ENCODE data around the gene SENP7. TPM values are rescaled to one million over a fixed set of nuclear protein-coding genes. Genes with fewer than 3 reads are reported as not detected.

Gene SENP7
- total RNA-seq, 1 donor from 2014 or later = 11.8 TPM

DNA sequence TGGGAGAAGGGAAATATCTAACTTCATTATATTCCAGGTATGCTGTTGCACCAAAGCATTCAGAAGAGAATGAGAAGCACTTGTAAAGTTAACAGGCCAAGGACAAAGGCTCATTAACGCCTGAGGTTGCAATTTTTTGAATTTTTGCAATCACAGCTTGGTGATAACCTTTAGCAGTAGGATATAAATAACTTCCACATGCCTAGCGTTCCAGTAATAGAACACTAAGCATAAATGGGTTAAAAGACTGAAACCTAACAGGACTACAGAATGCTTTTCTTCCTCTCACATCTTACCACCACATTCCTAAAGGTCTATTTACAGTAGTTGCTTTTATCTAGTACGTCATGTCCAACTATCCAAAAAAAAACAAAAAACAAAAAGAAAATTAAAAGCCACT is 135.2 kb downstream of the SENP7 start:
- DNase-seq (ENCODE audit: low read depth) = no peak
- TF ChIP-seq, protein P1, sequence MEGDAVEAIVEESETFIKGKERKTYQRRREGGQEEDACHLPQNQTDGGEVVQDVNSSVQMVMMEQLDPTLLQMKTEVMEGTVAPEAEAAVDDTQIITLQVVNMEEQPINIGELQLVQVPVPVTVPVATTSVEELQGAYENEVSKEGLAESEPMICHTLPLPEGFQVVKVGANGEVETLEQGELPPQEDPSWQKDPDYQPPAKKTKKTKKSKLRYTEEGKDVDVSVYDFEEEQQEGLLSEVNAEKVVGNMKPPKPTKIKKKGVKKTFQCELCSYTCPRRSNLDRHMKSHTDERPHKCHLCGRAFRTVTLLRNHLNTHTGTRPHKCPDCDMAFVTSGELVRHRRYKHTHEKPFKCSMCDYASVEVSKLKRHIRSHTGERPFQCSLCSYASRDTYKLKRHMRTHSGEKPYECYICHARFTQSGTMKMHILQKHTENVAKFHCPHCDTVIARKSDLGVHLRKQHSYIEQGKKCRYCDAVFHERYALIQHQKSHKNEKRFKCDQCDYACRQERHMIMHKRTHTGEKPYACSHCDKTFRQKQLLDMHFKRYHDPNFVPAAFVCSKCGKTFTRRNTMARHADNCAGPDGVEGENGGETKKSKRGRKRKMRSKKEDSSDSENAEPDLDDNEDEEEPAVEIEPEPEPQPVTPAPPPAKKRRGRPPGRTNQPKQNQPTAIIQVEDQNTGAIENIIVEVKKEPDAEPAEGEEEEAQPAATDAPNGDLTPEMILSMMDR (conservative IDR thresholded peaks at IDR 0.05; ENCODE audit: low read depth, low read length) = no peak
- H3K4me3 ChIP-seq (ENCODE audit: low read depth, low read length) = no peak overlapping the region

DNA sequence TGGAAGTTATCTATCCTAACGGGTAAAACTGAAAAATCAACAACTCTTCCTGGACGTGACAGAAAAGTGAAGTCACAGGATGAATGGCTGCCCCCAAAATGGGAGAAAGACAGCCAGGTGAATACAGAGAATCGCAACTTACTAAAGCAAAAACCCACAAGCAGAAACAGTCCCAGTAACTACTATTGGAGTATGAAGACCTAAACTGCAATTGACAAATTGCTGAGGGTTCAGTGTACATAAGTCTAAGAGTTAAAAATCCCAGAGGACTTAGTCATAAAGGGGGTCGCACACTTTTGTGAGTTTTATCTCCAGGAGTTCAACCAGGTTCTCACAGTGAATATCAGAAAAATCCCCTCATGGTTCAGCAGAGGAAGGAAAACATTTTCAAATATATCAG is 135.8 kb downstream of the SENP7 start:
- no peak for DNase-seq (ENCODE audit: low read depth)
- no peak overlapping the region for H3K4me3 ChIP-seq (ENCODE audit: low read depth, low read length)
- TF ChIP-seq, protein P1 (conservative IDR thresholded peaks at IDR 0.05; ENCODE audit: low read depth, low read length) = no peak

DNA sequence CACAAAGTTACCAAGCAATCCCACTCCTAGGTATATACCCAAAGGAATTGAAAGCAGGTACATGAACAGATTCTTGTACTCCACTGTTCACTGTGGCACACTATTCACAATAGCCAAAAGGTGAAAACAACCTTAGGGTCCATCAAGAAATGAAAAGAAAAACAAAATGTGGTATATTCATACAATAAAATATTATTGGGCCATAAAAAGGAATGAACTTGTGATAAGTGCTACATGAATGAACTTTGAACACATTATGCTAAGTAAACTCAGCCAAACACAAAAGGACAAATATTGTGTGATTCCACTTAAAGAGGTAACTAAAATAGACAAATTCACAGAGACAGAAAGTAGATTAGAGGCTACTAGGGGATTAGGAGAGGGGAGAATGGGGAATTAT is 137.4 kb downstream of the SENP7 start:
- DNase-seq (ENCODE audit: low read depth) = no peak
- no peak overlapping the region for H3K4me3 ChIP-seq (ENCODE audit: low read depth, low read length)
- TF ChIP-seq, protein P1 (conservative IDR thresholded peaks at IDR 0.05; ENCODE audit: low read depth, low read length) = no peak

DNA sequence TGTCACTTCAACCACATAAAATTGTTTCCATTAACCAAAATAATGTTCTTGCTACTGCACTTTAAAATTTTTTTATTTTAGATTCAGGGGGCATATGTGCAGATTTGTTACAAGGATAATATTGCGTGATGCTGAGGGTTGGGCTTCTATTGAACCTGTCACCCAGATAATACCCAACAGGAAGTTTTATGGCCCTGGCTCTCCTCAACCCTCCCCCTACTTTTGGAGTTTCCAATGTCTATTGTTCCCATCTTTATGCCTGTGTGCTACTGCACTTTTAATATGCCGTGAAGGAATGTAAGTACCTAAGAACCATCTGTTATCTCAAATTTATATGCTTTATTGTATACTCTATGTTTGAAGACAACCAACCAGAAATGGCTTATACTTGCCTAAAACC is 150.6 kb downstream of the SENP7 start:
- no peak for DNase-seq (ENCODE audit: low read depth)
- H3K4me3 ChIP-seq (ENCODE audit: low read depth, low read length) = no peak overlapping the region
- TF ChIP-seq, protein P1 (conservative IDR thresholded peaks at IDR 0.05; ENCODE audit: low read depth, low read length) = no peak

DNA sequence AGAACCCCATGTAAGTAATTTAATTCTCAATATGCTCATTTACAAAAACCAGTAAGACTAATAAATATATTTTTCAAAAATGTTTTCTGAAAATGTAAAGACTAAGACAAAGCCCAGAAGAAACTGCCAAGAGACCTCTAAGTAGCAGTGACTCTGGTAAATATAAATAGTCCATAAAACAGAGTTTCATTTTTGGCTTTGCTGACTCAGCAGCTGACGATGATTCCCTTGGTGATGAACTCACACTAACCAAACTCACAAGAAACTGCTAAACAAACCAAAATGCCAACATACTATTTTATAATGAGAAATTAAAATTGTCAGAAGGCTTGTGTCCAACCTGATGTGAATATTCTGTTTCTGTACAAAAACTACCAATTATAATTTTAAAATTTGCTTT is 161.2 kb downstream of the SENP7 start:
- H3K4me3 ChIP-seq (ENCODE audit: low read depth, low read length) = no peak overlapping the region
- TF ChIP-seq, protein P1 (conservative IDR thresholded peaks at IDR 0.05; ENCODE audit: low read depth, low read length) = no peak
- no peak for DNase-seq (ENCODE audit: low read depth)

DNA sequence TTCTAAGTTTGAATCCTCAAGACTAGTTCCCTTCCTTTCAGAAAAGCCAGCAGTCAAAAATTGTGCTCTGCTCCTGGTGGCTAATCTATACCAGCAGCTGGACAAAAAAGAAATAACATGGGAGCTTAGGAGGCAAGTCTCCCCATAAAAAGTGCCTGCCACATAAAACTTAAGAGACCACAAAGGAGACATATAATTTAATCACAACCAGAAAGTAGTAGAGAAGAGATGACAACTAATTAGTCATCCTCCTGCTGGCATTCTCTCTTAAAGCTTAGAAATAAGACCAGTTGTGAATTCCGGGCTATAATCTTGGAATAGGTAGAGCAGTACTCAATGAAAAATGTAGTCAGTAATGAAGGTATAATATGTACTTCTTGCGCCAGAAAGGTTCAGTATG is 172.4 kb downstream of the SENP7 start:
- no peak overlapping the region for H3K4me3 ChIP-seq (ENCODE audit: low read depth, low read length)
- TF ChIP-seq, protein P1 (conservative IDR thresholded peaks at IDR 0.05; ENCODE audit: low read depth, low read length) = no peak
- DNase-seq (ENCODE audit: low read depth) = no peak

DNA sequence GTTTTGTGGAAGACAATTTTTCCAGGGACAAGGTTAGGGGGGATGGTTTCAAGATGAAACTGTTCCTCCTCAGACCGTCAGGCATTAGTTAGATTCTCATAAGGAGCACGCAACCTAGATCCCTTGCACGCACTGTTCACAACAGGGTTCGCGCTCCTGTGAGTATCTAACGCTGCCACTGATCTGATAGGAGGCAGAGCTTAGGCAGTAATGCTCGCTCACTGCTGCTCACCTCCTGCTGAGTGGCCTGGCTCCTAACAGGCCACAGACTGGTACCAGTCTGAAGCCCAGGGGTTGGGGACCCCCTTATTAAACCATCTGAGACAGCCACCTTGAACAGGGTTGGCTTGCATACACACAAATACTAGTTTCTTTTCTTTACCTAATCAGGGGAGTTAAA is 179.1 kb downstream of the SENP7 start:
- H3K4me3 ChIP-seq (ENCODE audit: low read depth, low read length) = no peak overlapping the region
- TF ChIP-seq, protein P1 (conservative IDR thresholded peaks at IDR 0.05; ENCODE audit: low read depth, low read length) = no peak
- no peak for DNase-seq (ENCODE audit: low read depth)
